Parathyroid adenoma (tissue), 2 donors: ENCODE data around the gene NUDT7.

Experiments used
- H2AFZ ChIP-seq: fragments of 300-600 bp; sonication (generic); one replicate; pipeline ENCODE4 v1.7.0; 2017; ENCODE audit warnings: antibody characterized with exemption, mild to moderate bottlenecking
- H3K27ac ChIP-seq: fragments of 300-600 bp; sonication (generic); one replicate; pipeline ENCODE4 v1.7.0; 2017
- H3K27me3 ChIP-seq: fragments of 300-600 bp; sonication (generic); one replicate; pipeline ENCODE4 v1.7.0; 2017; ENCODE audit warnings: low read length; ENCODE audit not compliant: control insufficient read depth, insufficient read depth
- H3K36me3 ChIP-seq: fragments of 300-600 bp; sonication (generic); one replicate; pipeline ENCODE4 v1.7.0; 2017; ENCODE audit warnings: low read length; ENCODE audit not compliant: control insufficient read depth, insufficient read depth
- H3K4me1 ChIP-seq: fragments of 300-600 bp; sonication (generic); one replicate; pipeline ENCODE4 v1.7.0; 2017; ENCODE audit warnings: control low read depth
- H3K4me2 ChIP-seq: fragments of 300-600 bp; sonication (generic); one replicate; pipeline ENCODE4 v1.7.0; 2017; ENCODE audit warnings: low read length
- H3K4me3 ChIP-seq: fragments of 300-600 bp; sonication (generic); one replicate; pipeline ENCODE4 v1.7.0; 2017; ENCODE audit warnings: low read depth, low read length
- H3K79me2 ChIP-seq: fragments of 300-600 bp; sonication (generic); one replicate; pipeline ENCODE4 v1.7.0; 2017; ENCODE audit warnings: control low read depth
- H3K9ac ChIP-seq: fragments of 300-600 bp; sonication (generic); one replicate; pipeline ENCODE4 v1.7.0; 2017; ENCODE audit warnings: mild to moderate bottlenecking
- H3K9me3 ChIP-seq: fragments of 300-600 bp; sonication (generic); one replicate; pipeline ENCODE4 v1.7.0; 2017; ENCODE audit warnings: low read length; ENCODE audit not compliant: control insufficient read depth
- CTCF ChIP-seq: fragments of 300-600 bp; sonication (generic); IDR thresholded peaks from one replicate; pipeline ENCODE4 v1.7.0; 2017; ENCODE audit warnings: antibody characterized with exemption, mild to moderate bottlenecking
- donor health status: primary hyperparathyroidism.

Gene NUDT7

GRCh38 chr16:77744141-77744540, 21.8 kb downstream of the NUDT7 start:
- Histone ChIP-seq H3K79me2 (no peaks in the 10 kb centered on the region), H3K9me3 (no peaks in the 10 kb centered on the region), H3K4me1 (no peaks in the 10 kb centered on the region), H3K4me3 (no peak overlapping the region), H3K9ac (no peak overlapping the region), H3K27me3 (no peaks in the 10 kb centered on the region), H2AFZ (no peak overlapping the region), H3K36me3 (no peaks in the 10 kb centered on the region), H3K4me2 (no peak overlapping the region), H3K27ac (no peak overlapping the region)
- no peak for TF ChIP-seq CTCF

GRCh38 chr16:77745972-77746371, 23.7 kb downstream of the NUDT7 start:
- no peaks in the 10 kb centered on the region for H3K9me3 ChIP-seq
- H2AFZ ChIP-seq, result no peak overlapping the region
- no peak overlapping the region for H3K27ac ChIP-seq
- H3K9ac ChIP-seq, result no peak overlapping the region
- no peaks in the 10 kb centered on the region for H3K27me3 ChIP-seq
- H3K36me3 ChIP-seq, result no peaks in the 10 kb centered on the region
- H3K4me3 ChIP-seq, result no peak overlapping the region
- H3K4me1 ChIP-seq, result no peaks in the 10 kb centered on the region
- no peak overlapping the region for H3K4me2 ChIP-seq
- TF ChIP-seq CTCF, result no peak
- H3K79me2 ChIP-seq, result no peaks in the 10 kb centered on the region

GRCh38 chr16:77748421-77749005, 26.2 kb downstream of the NUDT7 start:
- no peak for TF ChIP-seq CTCF
- no peak overlapping the region for H3K27ac ChIP-seq
- no peaks in the 10 kb centered on the region for H3K79me2 ChIP-seq
- H3K27me3 ChIP-seq, result no peaks in the 10 kb centered on the region
- H3K4me2 ChIP-seq, result no peak overlapping the region
- no peaks in the 10 kb centered on the region for H3K4me1 ChIP-seq
- H3K9ac ChIP-seq, result no peak overlapping the region
- no peak overlapping the region for H3K4me3 ChIP-seq
- no peak overlapping the region for H2AFZ ChIP-seq
- no peaks in the 10 kb centered on the region for H3K36me3 ChIP-seq
- H3K9me3 ChIP-seq, result no peaks in the 10 kb centered on the region

GRCh38 chr16:77749415-77749814, 27.1 kb downstream of the NUDT7 start:
- Histone ChIP-seq H3K4me3 (no peak overlapping the region), H2AFZ (no peak overlapping the region), H3K79me2 (no peaks in the 10 kb centered on the region), H3K27ac (no peak overlapping the region), H3K36me3 (no peaks in the 10 kb centered on the region), H3K4me1 (no peaks in the 10 kb centered on the region), H3K9ac (no peak overlapping the region), H3K9me3 (no peaks in the 10 kb centered on the region), H3K27me3 (no peaks in the 10 kb centered on the region), H3K4me2 (no peak overlapping the region)
- no peak for TF ChIP-seq CTCF

GRCh38 chr16:77758046-77758445, 35.7 kb downstream of the NUDT7 start:
- no peaks in the 10 kb centered on the region for H3K9me3 ChIP-seq
- H2AFZ ChIP-seq, result no peak overlapping the region
- no peak for TF ChIP-seq CTCF

More at GRCh38 chr16:77758046-77758445, 35.7 kb downstream of the NUDT7 start:
- no peak overlapping the region for H3K9ac ChIP-seq
- no peaks in the 10 kb centered on the region for H3K27me3 ChIP-seq
- peaks cover 12% of the 10 kb centered on the region for H3K4me1 ChIP-seq
- no peak overlapping the region for H3K4me3 ChIP-seq
- H3K27ac ChIP-seq, result no peak overlapping the region
- H3K4me2 ChIP-seq, result no peak overlapping the region
- no peaks in the 10 kb centered on the region for H3K36me3 ChIP-seq
- no peaks in the 10 kb centered on the region for H3K79me2 ChIP-seq
